ENCODE results near the gene ZNF653. TPM values are rescaled to one million over a fixed set of nuclear protein-coding genes. Genes with fewer than 3 reads are reported as not detected.
"Not testable (repeated sequence)": the region's sequence is repeated elsewhere in the genome, so short reads cannot be mapped to it uniquely, and the experiment has no call there.

Gene ZNF653
- total RNA-seq, 1 donor from 2014 or later = 5.7 TPM

DNA sequence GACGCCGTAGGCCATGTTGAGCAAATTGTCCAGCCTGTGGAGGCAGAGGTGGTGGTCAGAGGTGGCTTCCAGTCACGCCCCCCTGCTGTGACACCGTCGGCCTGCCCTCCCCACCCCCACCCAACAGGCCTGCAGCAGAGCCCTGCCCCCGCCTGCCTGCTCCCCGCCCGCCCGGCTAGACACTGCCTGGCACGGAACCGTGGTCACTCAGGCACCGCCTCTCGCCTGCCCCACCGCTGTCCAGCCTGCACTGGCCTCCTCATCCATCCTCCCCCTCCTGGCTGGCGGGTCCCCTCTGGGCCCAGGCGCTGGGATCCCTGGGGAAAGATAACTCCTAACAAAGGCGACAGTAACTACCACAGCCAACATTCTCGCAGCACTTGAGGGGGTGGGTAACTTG lies 48.5 kb downstream of the ZNF653 start:
- Histone ChIP-seq H3K27ac (ENCODE audit: low read depth, low read length) (no peak overlapping the region), H3K9me3 (ENCODE audit: control insufficient read depth in 3 of 3, low read length in 3 of 3) (no peaks in the 10 kb centered on the region), H3K36me3 (ENCODE audit: control insufficient read depth in 3 of 3, insufficient read depth in 3 of 3, low read length in 3 of 3) (no peaks in the 10 kb centered on the region), H3K4me1 (ENCODE audit: control insufficient read depth in 3 of 3, insufficient read depth in 3 of 3, low read length in 3 of 3) (no peaks in the 10 kb centered on the region), H3K9ac (ENCODE audit: low read depth in 1 of 3, low read length in 3 of 3) (no peak overlapping the region), H3K4me3 (ENCODE audit: low read length in 3 of 3) (no peak overlapping the region), H3K27me3 (ENCODE audit: control insufficient read depth in 3 of 3, insufficient read depth in 3 of 3, low read length in 3 of 3) (peaks cover 19 to 40% (median 23%) of the 10 kb centered on the region in 3 donors)

DNA sequence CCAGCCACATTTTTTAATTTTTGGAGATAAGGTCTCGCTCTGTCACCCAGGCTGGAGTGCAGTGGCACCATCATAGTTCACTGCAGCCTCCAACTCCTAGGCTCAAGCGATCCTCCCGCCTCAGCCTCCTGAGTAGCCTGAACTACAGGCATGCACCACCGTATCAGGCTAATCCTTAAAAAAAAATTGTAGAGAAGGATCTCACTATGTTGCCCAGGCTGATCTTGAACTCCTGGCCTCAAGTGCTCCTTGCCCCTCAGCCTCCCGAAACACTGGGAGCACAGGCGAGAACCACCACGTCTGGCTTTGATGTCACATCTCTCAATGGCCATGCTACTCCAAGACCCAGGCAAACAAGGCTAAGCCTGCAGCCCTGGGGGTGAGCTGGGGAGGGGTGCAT lies 49.0 kb downstream of the ZNF653 start:
- Histone ChIP-seq H3K27me3 (ENCODE audit: control insufficient read depth in 3 of 3, insufficient read depth in 3 of 3, low read length in 3 of 3) (peaks cover 19 to 40% (median 23%) of the 10 kb centered on the region in 3 donors), H3K9me3 (ENCODE audit: control insufficient read depth in 3 of 3, low read length in 3 of 3) (no peaks in the 10 kb centered on the region), H3K27ac (ENCODE audit: low read depth, low read length) (no peak overlapping the region), H3K9ac (ENCODE audit: low read depth in 1 of 3, low read length in 3 of 3) (no peak overlapping the region), H3K4me3 (ENCODE audit: low read length in 3 of 3) (no peak overlapping the region), H3K4me1 (ENCODE audit: control insufficient read depth in 3 of 3, insufficient read depth in 3 of 3, low read length in 3 of 3) (no peaks in the 10 kb centered on the region), H3K36me3 (ENCODE audit: control insufficient read depth in 3 of 3, insufficient read depth in 3 of 3, low read length in 3 of 3) (no peaks in the 10 kb centered on the region)

DNA sequence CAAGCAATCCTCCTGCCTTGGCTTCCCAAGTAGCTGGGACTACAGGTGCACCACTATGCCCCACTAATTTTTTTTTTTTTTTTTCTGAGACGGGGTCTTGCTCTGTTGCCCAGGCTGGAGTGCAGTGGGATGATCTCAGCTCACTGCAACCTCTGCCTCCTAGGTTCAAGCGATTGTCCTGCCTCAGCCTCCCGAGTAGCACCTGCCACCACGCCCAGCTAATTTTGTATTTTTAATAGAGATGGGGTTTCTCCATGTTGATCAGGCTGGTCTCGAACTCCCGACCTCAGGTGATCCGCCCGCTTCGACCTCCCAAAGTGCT lies 50.4 kb downstream of the ZNF653 start:
- H3K9ac ChIP-seq (ENCODE audit: low read depth in 1 of 3, low read length in 3 of 3); H3K9me3 ChIP-seq (ENCODE audit: control insufficient read depth in 3 of 3, low read length in 3 of 3); H3K27ac ChIP-seq (ENCODE audit: low read depth, low read length); H3K4me1 ChIP-seq (ENCODE audit: control insufficient read depth in 3 of 3, insufficient read depth in 3 of 3, low read length in 3 of 3); H3K36me3 ChIP-seq (ENCODE audit: control insufficient read depth in 3 of 3, insufficient read depth in 3 of 3, low read length in 3 of 3); H3K4me3 ChIP-seq (ENCODE audit: low read length in 3 of 3): not testable (repeated sequence)
- H3K27me3 ChIP-seq (ENCODE audit: control insufficient read depth in 3 of 3, insufficient read depth in 3 of 3, low read length in 3 of 3) = peaks cover 15 to 37% (median 23%) of the 10 kb centered on the region in 3 donors

GRCh38 chr19:11453468-11454341 lies 51.9 kb downstream of the ZNF653 start:
- H3K27ac ChIP-seq (ENCODE audit: low read depth, low read length) = no peak overlapping the region
- H3K9ac ChIP-seq (ENCODE audit: low read depth in 1 of 3, low read length in 3 of 3) = no peak overlapping the region
- H3K4me1 ChIP-seq (ENCODE audit: control insufficient read depth in 3 of 3, insufficient read depth in 3 of 3, low read length in 3 of 3) = no peaks in the 10 kb centered on the region
- H3K27me3 ChIP-seq (ENCODE audit: control insufficient read depth in 3 of 3, insufficient read depth in 3 of 3, low read length in 3 of 3) = peaks cover 13 to 28% (median 15%) of the 10 kb centered on the region in 3 donors
- no peak overlapping the region for H3K4me3 ChIP-seq (ENCODE audit: low read length in 3 of 3)
- peaks cover 6 to 7% (median 6%) of the 10 kb centered on the region in 3 donors for H3K36me3 ChIP-seq (ENCODE audit: control insufficient read depth in 3 of 3, insufficient read depth in 3 of 3, low read length in 3 of 3)
- no peaks in the 10 kb centered on the region for H3K9me3 ChIP-seq (ENCODE audit: control insufficient read depth in 3 of 3, low read length in 3 of 3)

DNA sequence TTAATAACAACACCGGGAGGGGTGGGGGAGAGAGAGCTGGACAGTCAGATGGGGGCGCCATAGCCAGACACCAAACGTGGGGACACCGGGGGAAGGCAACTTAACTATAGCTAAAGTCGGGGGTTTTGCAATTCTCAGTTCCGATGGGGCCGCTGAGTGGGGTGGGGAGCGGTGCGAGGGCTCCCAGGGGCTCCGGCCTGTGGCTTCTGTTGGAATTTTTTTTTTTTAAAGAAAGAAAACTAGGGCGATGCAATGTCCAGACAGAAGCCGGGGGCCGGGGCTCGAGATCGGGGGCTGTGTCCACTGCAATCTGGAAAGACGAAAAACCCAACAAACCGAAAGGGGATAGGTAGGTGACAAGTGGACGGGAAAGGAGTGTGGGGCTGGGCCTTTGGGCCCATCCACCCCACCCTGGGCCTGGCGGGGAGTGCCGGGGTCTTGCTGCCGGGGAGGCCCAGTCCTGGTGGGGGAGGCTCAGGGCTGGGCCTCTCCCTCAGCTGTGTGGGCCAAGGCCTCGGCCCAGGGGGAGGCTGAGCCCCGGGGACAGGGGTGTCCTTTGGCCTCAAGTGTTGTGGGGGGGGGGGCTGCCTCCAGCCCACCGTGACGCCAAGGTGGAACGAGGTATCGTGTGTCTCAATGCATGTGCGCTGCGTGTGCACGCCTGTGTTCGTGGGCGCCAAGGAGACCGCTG lies 52.9 kb downstream of the ZNF653 start:
- Histone ChIP-seq H3K36me3 (ENCODE audit: control insufficient read depth in 3 of 3, insufficient read depth in 3 of 3, low read length in 3 of 3) (peaks cover 7 to 13% (median 12%) of the 10 kb centered on the region in 3 donors), H3K9me3 (ENCODE audit: control insufficient read depth in 3 of 3, low read length in 3 of 3) (no peaks in the 10 kb centered on the region), H3K9ac (ENCODE audit: low read depth in 1 of 3, low read length in 3 of 3) (no peak overlapping the region), H3K27me3 (ENCODE audit: control insufficient read depth in 3 of 3, insufficient read depth in 3 of 3, low read length in 3 of 3) (peaks cover 4 to 19% (median 5%) of the 10 kb centered on the region in 3 donors), H3K4me1 (ENCODE audit: control insufficient read depth in 3 of 3, insufficient read depth in 3 of 3, low read length in 3 of 3) (no peaks in the 10 kb centered on the region), H3K27ac (ENCODE audit: low read depth, low read length) (no peak overlapping the region), H3K4me3 (ENCODE audit: low read length in 3 of 3) (no peak overlapping the region)

GRCh38 chr19:11451871-11452619 lies 53.6 kb downstream of the ZNF653 start:
- no peak overlapping the region for H3K9ac ChIP-seq (ENCODE audit: low read depth in 1 of 3, low read length in 3 of 3)
- H3K36me3 ChIP-seq (ENCODE audit: control insufficient read depth in 3 of 3, insufficient read depth in 3 of 3, low read length in 3 of 3) = peaks cover 7 to 18% (median 13%) of the 10 kb centered on the region in 3 donors
- no peaks in the 10 kb centered on the region for H3K4me1 ChIP-seq (ENCODE audit: control insufficient read depth in 3 of 3, insufficient read depth in 3 of 3, low read length in 3 of 3)
- peaks cover 0 to 12% (median 5%) of the 10 kb centered on the region in 3 donors for H3K27me3 ChIP-seq (ENCODE audit: control insufficient read depth in 3 of 3, insufficient read depth in 3 of 3, low read length in 3 of 3)
- no peaks in the 10 kb centered on the region for H3K9me3 ChIP-seq (ENCODE audit: control insufficient read depth in 3 of 3, low read length in 3 of 3)
- H3K4me3 ChIP-seq (ENCODE audit: low read length in 3 of 3) = no peak overlapping the region
- H3K27ac ChIP-seq (ENCODE audit: low read depth, low read length) = no peak overlapping the region

- H3K36me3 ChIP-seq (ENCODE audit: control insufficient read depth in 3 of 3, insufficient read depth in 3 of 3, low read length in 3 of 3) = peaks cover 7 to 20% (median 15%) of the 10 kb centered on the region in 3 donors
- H3K27ac ChIP-seq (ENCODE audit: low read depth, low read length) = no peak overlapping the region
- no peaks in the 10 kb centered on the region for H3K4me1 ChIP-seq (ENCODE audit: control insufficient read depth in 3 of 3, insufficient read depth in 3 of 3, low read length in 3 of 3)
- H3K27me3 ChIP-seq (ENCODE audit: control insufficient read depth in 3 of 3, insufficient read depth in 3 of 3, low read length in 3 of 3) = peaks cover 0 to 12% (median 5%) of the 10 kb centered on the region in 3 donors
- no peaks in the 10 kb centered on the region for H3K9me3 ChIP-seq (ENCODE audit: control insufficient read depth in 3 of 3, low read length in 3 of 3)
- no peak overlapping the region for H3K4me3 ChIP-seq (ENCODE audit: low read length in 3 of 3)
- H3K9ac ChIP-seq (ENCODE audit: low read depth in 1 of 3, low read length in 3 of 3) = no peak overlapping the region
Measured at GRCh38 chr19:11451327-11451870, 54.2 kb downstream of the ZNF653 start.

DNA sequence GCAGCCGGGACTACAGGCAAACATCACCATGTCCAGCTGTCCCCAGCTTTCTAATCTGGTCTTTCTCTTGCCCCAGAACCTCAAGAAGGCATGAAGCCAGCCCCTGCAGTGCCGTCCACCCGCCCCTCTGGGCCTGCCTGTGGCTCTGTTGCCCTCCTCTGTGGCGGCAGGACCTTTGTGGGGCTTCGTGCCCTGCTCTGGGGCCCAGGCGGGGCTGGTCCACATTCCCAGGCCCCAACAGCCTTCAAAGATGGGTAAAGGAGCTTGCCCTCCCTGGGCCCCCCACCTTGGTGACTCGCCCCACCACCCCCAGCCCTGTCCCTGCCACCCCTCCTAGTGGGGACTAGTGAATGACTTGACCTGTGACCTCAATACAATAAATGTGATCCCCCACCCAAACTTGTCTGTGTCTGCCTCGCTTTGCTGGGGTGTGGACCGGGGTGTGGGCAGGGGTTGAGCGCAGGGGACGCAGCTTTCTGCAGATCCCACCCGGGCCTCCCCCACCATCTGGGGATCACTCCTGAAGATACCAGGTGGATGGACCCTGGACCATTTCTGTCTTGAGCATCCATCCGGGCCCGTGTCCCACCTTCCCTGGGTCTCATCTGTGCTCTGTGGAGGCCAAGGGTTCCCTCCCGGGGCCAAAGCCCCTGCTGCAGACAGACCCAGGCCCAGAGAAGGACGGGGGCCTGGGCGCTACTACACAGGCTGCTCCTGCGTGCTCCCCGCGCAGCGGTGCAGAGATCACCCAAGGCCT lies 54.9 kb downstream of the ZNF653 start:
- no peaks in the 10 kb centered on the region for H3K4me1 ChIP-seq (ENCODE audit: control insufficient read depth in 3 of 3, insufficient read depth in 3 of 3, low read length in 3 of 3)
- H3K9ac ChIP-seq (ENCODE audit: low read depth in 1 of 3, low read length in 3 of 3) = no peak overlapping the region
- H3K27ac ChIP-seq (ENCODE audit: low read depth, low read length) = no peak overlapping the region
- no peaks in the 10 kb centered on the region for H3K9me3 ChIP-seq (ENCODE audit: control insufficient read depth in 3 of 3, low read length in 3 of 3)
- peaks cover 0 to 12% (median 5%) of the 10 kb centered on the region in 3 donors for H3K27me3 ChIP-seq (ENCODE audit: control insufficient read depth in 3 of 3, insufficient read depth in 3 of 3, low read length in 3 of 3)
- no peak overlapping the region for H3K4me3 ChIP-seq (ENCODE audit: low read length in 3 of 3)
- peaks cover 7 to 22% (median 15%) of the 10 kb centered on the region in 3 donors for H3K36me3 ChIP-seq (ENCODE audit: control insufficient read depth in 3 of 3, insufficient read depth in 3 of 3, low read length in 3 of 3)

DNA sequence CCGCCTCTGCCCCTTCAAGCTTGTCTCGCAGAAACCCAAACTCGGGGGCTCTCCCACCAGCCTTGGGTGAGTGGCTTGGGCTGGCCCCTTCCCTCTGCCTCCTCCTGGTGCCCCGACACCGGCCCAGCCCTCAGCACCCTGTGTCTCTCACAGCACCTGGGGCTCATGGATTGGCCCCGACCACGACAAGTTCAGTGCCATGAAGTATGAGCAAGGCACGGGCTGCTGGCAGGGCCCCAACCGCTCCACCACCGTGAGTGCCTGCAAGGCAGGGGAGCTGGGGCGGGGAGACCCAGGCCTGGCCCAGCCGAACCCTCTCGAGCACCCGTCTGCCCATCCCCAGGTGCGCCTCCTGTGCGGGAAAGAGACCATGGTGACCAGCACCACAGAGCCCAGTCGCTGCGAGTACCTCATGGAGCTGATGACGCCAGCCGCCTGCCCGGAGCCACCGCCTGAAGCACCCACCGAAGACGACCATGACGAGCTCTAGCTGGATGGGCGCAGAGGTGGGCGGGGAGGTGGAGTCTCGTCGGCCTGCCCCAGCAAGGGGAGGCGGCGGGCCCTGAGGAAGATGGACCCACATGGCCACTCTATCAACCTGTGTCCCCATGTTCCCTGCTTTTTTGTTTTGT lies 56.6 kb downstream of the ZNF653 start:
- Histone ChIP-seq H3K36me3 (ENCODE audit: control insufficient read depth in 3 of 3, insufficient read depth in 3 of 3, low read length in 3 of 3) (peaks cover 16 to 28% (median 21%) of the 10 kb centered on the region in 3 donors), H3K4me3 (ENCODE audit: low read length in 3 of 3) (no peak overlapping the region), H3K9ac (ENCODE audit: low read depth in 1 of 3, low read length in 3 of 3) (no peak overlapping the region), H3K9me3 (ENCODE audit: control insufficient read depth in 3 of 3, low read length in 3 of 3) (no peaks in the 10 kb centered on the region), H3K27me3 (ENCODE audit: control insufficient read depth in 3 of 3, insufficient read depth in 3 of 3, low read length in 3 of 3) (peaks cover 0 to 8% (median 5%) of the 10 kb centered on the region in 3 donors), H3K27ac (ENCODE audit: low read depth, low read length) (no peak overlapping the region), H3K4me1 (ENCODE audit: control insufficient read depth in 3 of 3, insufficient read depth in 3 of 3, low read length in 3 of 3) (no peaks in the 10 kb centered on the region)
